GM23338 (cell line): ENCODE measurements around the gene SEC14L1. TPM values are rescaled to one million over a fixed set of nuclear protein-coding genes. Genes with fewer than 3 reads are reported as not detected.

Source experiments
- ATAC-seq: fragments of 200-7000 bp; cut with Tn5 transposase; 3 replicates; pipeline ENCODE4 v1.9.1; 2020
- DNase-seq: peaks from one replicate; pipeline ENCODE4 v3.0.0-alpha.2; 2015; ENCODE audit warnings: low spot score
- H2AFZ ChIP-seq: fragments of 200-600 bp; sonication (generic); 2 replicates; pipeline ENCODE4 v1.8.0; 2016; ENCODE audit warnings: antibody characterized with exemption, mild to moderate bottlenecking, moderate library complexity
- H3F3A ChIP-seq: fragments of 200-600 bp; sonication (generic); replicated peaks from 2 replicates; pipeline ENCODE4 v1.8.0; 2017; ENCODE audit warnings: antibody characterized with exemption, mixed run types, low read depth
- H3K27ac ChIP-seq: fragments of 200-600 bp; sonication (generic); 2 replicates; pipeline ENCODE4 v1.6.1; 2016; ENCODE audit warnings: low read depth
- H3K27me3 ChIP-seq: fragments of 200-600 bp; sonication (generic); 2 replicates; pipeline ENCODE4 v1.8.0; 2016; ENCODE audit warnings: mild to moderate bottlenecking, mixed run types, moderate library complexity; ENCODE audit not compliant: insufficient read depth
- H3K36me3 ChIP-seq: fragments of 200-600 bp; sonication (generic); 2 replicates; pipeline ENCODE4 v1.8.0; 2016; ENCODE audit warnings: mild to moderate bottlenecking; ENCODE audit not compliant: insufficient read depth
- H3K4me1 ChIP-seq: fragments of 200-600 bp; sonication (generic); 2 replicates; pipeline ENCODE4 v1.8.0; 2016; ENCODE audit warnings: mild to moderate bottlenecking, moderate library complexity; ENCODE audit not compliant: insufficient read depth
- H3K4me2 ChIP-seq: fragments of 200-600 bp; sonication (generic); 2 replicates; pipeline ENCODE4 v1.7.1; 2017; ENCODE audit warnings: mixed run types
- H3K4me3 ChIP-seq: fragments of 200-600 bp; sonication (generic); 2 replicates; pipeline ENCODE4 v1.6.1; 2016; ENCODE audit warnings: mixed run types
- H3K79me2 ChIP-seq: fragments of 200-600 bp; sonication (generic); replicated peaks from 2 replicates; pipeline ENCODE4 v1.8.0; 2017; ENCODE audit warnings: mild to moderate bottlenecking; ENCODE audit not compliant: insufficient read depth
- H3K9me2 ChIP-seq: fragments of 200-600 bp; sonication (generic); 2 replicates; pipeline ENCODE4 v1.8.0; 2017; ENCODE audit not compliant: insufficient read depth
- H4K20me1 ChIP-seq: fragments of 200-600 bp; sonication (generic); replicated peaks from 2 replicates; pipeline ENCODE4 v1.8.0; 2017; ENCODE audit warnings: mild to moderate bottlenecking; ENCODE audit not compliant: insufficient read depth
- H3K27ac Mint-ChIP-seq: 2 replicates; pipeline ENCODE4 v1.8.0; 2020; ENCODE audit warnings: inconsistent platforms, mild to moderate bottlenecking, moderate library complexity, mixed read lengths
- H3K27me3 Mint-ChIP-seq: 3 replicates; pipeline ENCODE4 v1.8.0; 2022; ENCODE audit warnings: low read depth, mild to moderate bottlenecking, moderate library complexity, mixed read lengths, inconsistent platforms; ENCODE audit not compliant: insufficient read depth, poor library complexity
- H3K36me3 Mint-ChIP-seq: 3 replicates; pipeline ENCODE4 v1.8.0; 2021; ENCODE audit warnings: low read depth, mild to moderate bottlenecking, inconsistent platforms, moderate library complexity, mixed read lengths
- H3K4me1 Mint-ChIP-seq: 3 replicates; pipeline ENCODE4 v1.8.0; 2020; ENCODE audit warnings: mild to moderate bottlenecking, inconsistent platforms, mixed read lengths
- H3K4me3 Mint-ChIP-seq: 3 replicates; pipeline ENCODE4 v1.8.0; 2021; ENCODE audit warnings: moderate library complexity, mild to moderate bottlenecking, inconsistent platforms, mixed read lengths
- H3K9me3 Mint-ChIP-seq: 3 replicates; pipeline ENCODE4 v1.8.0; 2020; ENCODE audit warnings: moderate library complexity, mild to moderate bottlenecking, inconsistent platforms, mixed read lengths
- CREB1 ChIP-seq: fragments of 250-450 bp; sonication (Bioruptor Pico); IDR thresholded peaks from 2 replicates; pipeline ENCODE4 v1.5.0; 2020; ENCODE audit warnings: low read depth, mild to moderate bottlenecking, moderate library complexity
- CTCF ChIP-seq, 2 experiments: fragments of 200-600 bp in 1 of 2; sonication (generic) in 1 of 2; conservative IDR thresholded peaks; 2 replicates each; pipeline versions ENCODE4 v1.5.1 to v1.6.1; 2016 to 2017; ENCODE audit warnings: antibody characterized with exemption in 2 of 2, low read depth in 2 of 2, mild to moderate bottlenecking in 2 of 2, moderate library complexity in 1 of 2
- EZH2 ChIP-seq: fragments of 200-600 bp; sonication (generic); IDR thresholded peaks from one replicate; pipeline ENCODE4 v1.8.0; 2017; ENCODE audit warnings: antibody characterized with exemption, mild to moderate bottlenecking, low read depth; ENCODE audit not compliant: unreplicated experiment
- NANOG ChIP-seq: IDR thresholded peaks from 2 replicates; pipeline ENCODE4 v1.6.1; 2016; ENCODE audit warnings: antibody characterized with exemption, borderline replicate concordance
- REST ChIP-seq: IDR thresholded peaks from one replicate; pipeline ENCODE4 v1.6.1; 2018; ENCODE audit warnings: antibody characterized with exemption; ENCODE audit not compliant: unreplicated experiment
- ZNF114 ChIP-seq: fragments of 250-450 bp; sonication (Bioruptor Pico); IDR thresholded peaks from 2 replicates; pipeline ENCODE4 v1.5.0; 2020; ENCODE audit warnings: mild to moderate bottlenecking, moderate library complexity
- ZNF331 ChIP-seq: fragments of 250-450 bp; sonication (Bioruptor Pico); IDR thresholded peaks from 2 replicates; pipeline ENCODE4 v1.5.0; 2020; ENCODE audit warnings: low read depth, mild to moderate bottlenecking, moderate library complexity
- polyA plus RNA-seq: library from polyadenylated mRNA; unstranded; fragments of >200 nt; fragmentation: Nextera tagmentation; extraction: Ambion mirVana; gene quantifications from 2 replicates; pipeline ENCODE4 v1.2.1, GENCODE V29; 2016
- total RNA-seq: library from RNA; depleted of rRNA; stranded (reverse); fragments of >200 nt; shearing (Covaris generic); gene quantifications from 2 replicates; pipeline ENCODE4 v1.2.3, GENCODE V29; 2014

SEC14L1 gene
- total and polyA plus RNA-seq, 2 experiments from 2014 or later: 26.8 to 54.8 TPM

- Mint-ChIP-seq H3K4me3 (peak overlapping the region; percentile 68), H3K36me3 (no peaks in the 10 kb centered on the region), H3K27me3 (peaks cover 27% of the 10 kb centered on the region), H3K4me1 (no peaks in the 10 kb centered on the region; the same call in 2 of the 3 replicates), H3K27ac (no peak overlapping the region), H3K9me3 (no peaks in the 10 kb centered on the region)
- Histone ChIP-seq H3K4me3 (peak overlapping the region; percentile 72), H3K79me2 (no peaks in the 10 kb centered on the region), H3K27me3 (peaks cover 9% of the 10 kb centered on the region; the same call in 1 of the 2 replicates), H3K27ac (no peak overlapping the region), H3K4me2 (peak overlapping the region; percentile 92), H2AFZ (peak overlapping the region; percentile 98), H3K4me1 (no peaks in the 10 kb centered on the region), H3F3A (no peaks in the 10 kb centered on the region), H4K20me1 (no peaks in the 10 kb centered on the region; the same call in 1 of the 2 replicates), H3K36me3 (no peaks in the 10 kb centered on the region), H3K9me2 (no peaks in the 10 kb centered on the region)
- peak; percentile 96 for ATAC-seq
- peak; percentile 69 to 82 for TF ChIP-seq CTCF (conservative IDR thresholded peaks at IDR 0.05; ENCODE audit: low read depth in 2 of 2)
- TF ChIP-seq ZNF331 (CRISPR knock-in tag): no peak
- no peak for TF ChIP-seq ZNF114 (CRISPR knock-in tag)
- TF ChIP-seq EZH2: no peak
- no peak for TF ChIP-seq REST
- no peak for TF ChIP-seq NANOG
- peak; percentile 57; the same call in 1 of the 2 replicates for TF ChIP-seq CREB1 (CRISPR knock-in tag)
- peak; percentile 91 for DNase-seq
Observed at GRCh38 chr17:77247048-77247541, 106.3 kb downstream of the SEC14L1 start.

DNA sequence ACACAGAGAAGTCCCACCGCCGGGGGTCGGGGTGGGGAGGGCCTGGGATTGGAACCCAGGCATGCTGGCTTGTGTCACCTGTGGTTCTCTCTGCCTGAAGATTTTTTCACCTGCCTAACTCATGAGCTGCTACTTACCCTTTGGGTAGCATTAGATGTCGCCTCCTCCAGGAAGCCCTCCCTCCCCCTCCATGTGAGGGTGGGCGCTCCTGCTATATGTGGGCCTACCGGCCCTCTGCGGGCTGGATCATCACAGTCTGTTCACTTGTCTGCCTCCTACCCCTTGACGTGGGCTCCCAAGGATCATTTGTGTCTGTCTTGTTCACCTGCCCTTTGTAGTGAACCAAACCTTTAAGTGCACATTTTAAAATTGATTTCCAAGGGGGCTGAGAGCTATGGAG, 106.8 kb downstream of the SEC14L1 start:
- ATAC-seq (no peak; the same call in 2 of the 3 replicates), DNase-seq (no peak)
- no peaks in the 10 kb centered on the region for H3K36me3 ChIP-seq
- H4K20me1 ChIP-seq: no peaks in the 10 kb centered on the region; the same call in 1 of the 2 replicates
- Mint-ChIP-seq H3K27me3 (peaks cover 25% of the 10 kb centered on the region), H3K4me1 (peaks cover under 1% of the 10 kb centered on the region; the same call in 1 of the 3 replicates), H3K36me3 (no peaks in the 10 kb centered on the region), H3K4me3 (peak overlapping the region; percentile 68), H3K9me3 (no peaks in the 10 kb centered on the region), H3K27ac (no peak overlapping the region)
- no peak for TF ChIP-seq NANOG
- peak overlapping the region; percentile 98; the same call in 1 of the 2 replicates for H2AFZ ChIP-seq
- no peaks in the 10 kb centered on the region for H3F3A ChIP-seq
- peak overlapping the region; percentile 72 for H3K4me3 ChIP-seq
- no peaks in the 10 kb centered on the region for H3K9me2 ChIP-seq
- H3K4me2 ChIP-seq: peak overlapping the region; percentile 92
- no peaks in the 10 kb centered on the region for H3K79me2 ChIP-seq
- H3K27ac ChIP-seq: no peak overlapping the region
- H3K4me1 ChIP-seq: no peaks in the 10 kb centered on the region
- peaks cover 9% of the 10 kb centered on the region; the same call in 1 of the 2 replicates for H3K27me3 ChIP-seq
